Measurements from ENCODE around the gene ERCC1. TPM values are rescaled to one million over a fixed set of nuclear protein-coding genes. Genes with fewer than 3 reads are reported as not detected.

ERCC1 gene
- total RNA-seq, 4 donors from 2014 or later = 38.8 to 42.6 (median 40.0) TPM

- Histone ChIP-seq H3K4me1 (peaks cover 0 to 15% (median 7%) of the 10 kb centered on the region in 4 donors), H3K36me3 (no peaks in the 10 kb centered on the region), H3K27ac (peak within 1 kb of the TSS; percentile 83 to 87 (median 84)), H3K4me3 (peak within 1 kb of the TSS; percentile 81 to 99 (median 91)), H3K9me3 (no peaks in the 10 kb centered on the region), H3K27me3 (no peaks in the 10 kb centered on the region)
- WGBS, 2 donors (ENCODE audit: low coverage in 1 of 2) = 0 to 3% methylated on average over 13 to 54 of the region's 55 CpGs
- in situ Hi-C loops (cut with MboI; ENCODE audit: low pct_ligation_motif_present in 1 of 4, low pct_unique_long_range_greater_than_20kb in 1 of 4, low sequenced_read_pairs in 3 of 4) = no loop called here
- TF ChIP-seq EP300 (IDR thresholded peaks at IDR 0.05; ENCODE audit: low read depth) = no peak
- peak; percentile 13 for TF ChIP-seq POLR2A (IDR thresholded peaks at IDR 0.05)
- peak in 1 of 3 donors; percentile 29 for TF ChIP-seq POLR2AphosphoS5 (IDR thresholded peaks at IDR 0.05)
- TF ChIP-seq CTCF (IDR thresholded peaks at IDR 0.05) = no peak
- intact Hi-C loops (cut with DNase I; ENCODE audit: low total_unique reads) = no loop called here
- DNase-seq = peak; percentile 99
These were observed 53.1 kb downstream of the ERCC1 start, which contains the start of gene ERCC2 for GRCh38 chr19:45370410-45371204. Gene ERCC2 (minus strand): TSS chr19:45370573. CDS start chr19:45370540, 33 bp downstream.

- no peak for TF ChIP-seq EP300 (IDR thresholded peaks at IDR 0.05; ENCODE audit: low read depth)
- no peak for TF ChIP-seq POLR2A (IDR thresholded peaks at IDR 0.05)
- TF ChIP-seq POLR2AphosphoS5 (IDR thresholded peaks at IDR 0.05) = no peak
- Histone ChIP-seq H3K4me1 (peaks cover 0 to 15% (median 7%) of the 10 kb centered on the region in 4 donors), H3K4me3 (no peak overlapping the region), H3K9me3 (no peaks in the 10 kb centered on the region), H3K27me3 (no peaks in the 10 kb centered on the region), H3K36me3 (no peaks in the 10 kb centered on the region), H3K27ac (no peak overlapping the region)
- in situ Hi-C loops (cut with MboI; ENCODE audit: low pct_ligation_motif_present in 1 of 4, low pct_unique_long_range_greater_than_20kb in 1 of 4, low sequenced_read_pairs in 3 of 4) (no loop called here), intact Hi-C loops (cut with DNase I; ENCODE audit: low total_unique reads) (no loop called here)
- 95 to 100% methylated on average over 3 to 11 of the region's 11 CpGs for whole genome bisulfite sequencing, 2 donors (ENCODE audit: low coverage in 1 of 2)
- no peak for DNase-seq
These were observed 54.9 kb downstream of the ERCC1 start for GRCh38 chr19:45368737-45369340.

GRCh38 chr19:45368127-45368526 is 55.6 kb downstream of the ERCC1 start:
- no peaks in the 10 kb centered on the region for H3K9me3 ChIP-seq
- H3K36me3 ChIP-seq = no peaks in the 10 kb centered on the region
- H3K4me1 ChIP-seq = peaks cover 0 to 15% (median 7%) of the 10 kb centered on the region in 4 donors
- WGBS, 2 donors (ENCODE audit: low coverage in 1 of 2) = 90 to 91% methylated on average over 2 to 4 of the region's 4 CpGs
- H3K4me3 ChIP-seq = no peak overlapping the region
- no peaks in the 10 kb centered on the region for H3K27me3 ChIP-seq
- intact Hi-C loops (cut with DNase I; ENCODE audit: low total_unique reads) = no loop called here
- DNase-seq = no peak
- no peak overlapping the region for H3K27ac ChIP-seq
- no peak for TF ChIP-seq POLR2AphosphoS5 (IDR thresholded peaks at IDR 0.05)
- TF ChIP-seq POLR2A (IDR thresholded peaks at IDR 0.05) = no peak
- TF ChIP-seq CTCF (IDR thresholded peaks at IDR 0.05) = no peak
- TF ChIP-seq EP300 (IDR thresholded peaks at IDR 0.05; ENCODE audit: low read depth) = no peak
- in situ Hi-C loops (cut with MboI; ENCODE audit: low pct_ligation_motif_present in 1 of 4, low pct_unique_long_range_greater_than_20kb in 1 of 4, low sequenced_read_pairs in 3 of 4) = no loop called here

GRCh38 chr19:45364696-45365095 is 59.0 kb downstream of the ERCC1 start:
- in situ Hi-C loops (cut with MboI; ENCODE audit: low pct_ligation_motif_present in 1 of 4, low pct_unique_long_range_greater_than_20kb in 1 of 4, low sequenced_read_pairs in 3 of 4) (no loop called here), intact Hi-C loops (cut with DNase I; ENCODE audit: low total_unique reads) (no loop called here)
- H3K27ac ChIP-seq = no peak overlapping the region
- WGBS, 2 donors (ENCODE audit: low coverage in 1 of 2) = 95% methylated on average over 12 of the region's 12 CpGs; no CpG with 5 or more reads in 1 of the 2 donors
- H3K4me3 ChIP-seq = no peak overlapping the region
- H3K36me3 ChIP-seq = no peaks in the 10 kb centered on the region
- no peaks in the 10 kb centered on the region for H3K9me3 ChIP-seq
- H3K4me1 ChIP-seq = peaks cover 0 to 6% (median 4%) of the 10 kb centered on the region in 4 donors
- H3K27me3 ChIP-seq = no peaks in the 10 kb centered on the region
- DNase-seq = no peak
- TF ChIP-seq EP300 (IDR thresholded peaks at IDR 0.05; ENCODE audit: low read depth) (no peak), POLR2AphosphoS5 (IDR thresholded peaks at IDR 0.05) (no peak), POLR2A (IDR thresholded peaks at IDR 0.05) (no peak), CTCF (IDR thresholded peaks at IDR 0.05) (no peak)

Measured in transverse colon (tissue), 4 donors.